Keratinocyte (primary cell): Measurements from ENCODE around the gene TSBP1.

Source experiments
- EZH2 ChIP-seq: IDR thresholded peaks from one replicate; pipeline ENCODE4 v1.6.1; 2012; ENCODE audit warnings: inconsistent platforms, mild to moderate bottlenecking, low read length, moderate library complexity
- TF ChIP-seq, protein P1 (sequence below), 3 experiments: IDR thresholded peaks in 1 of 3; conservative IDR thresholded peaks in 1 of 3; optimal IDR thresholded peaks in 1 of 3; 2 replicates in 2 of 3; 3 replicates in 1 of 3; pipeline versions ENCODE3 to v1.5.1; 2011; ENCODE audit warnings: low read length in 3 of 3, mild to moderate bottlenecking in 3 of 3, moderate library complexity in 2 of 3, control low read depth in 1 of 3, inconsistent platforms in 1 of 3; ENCODE audit not compliant: insufficient read depth in 2 of 3; ENCODE audit errors: extremely low read depth in 1 of 3

DNA sequence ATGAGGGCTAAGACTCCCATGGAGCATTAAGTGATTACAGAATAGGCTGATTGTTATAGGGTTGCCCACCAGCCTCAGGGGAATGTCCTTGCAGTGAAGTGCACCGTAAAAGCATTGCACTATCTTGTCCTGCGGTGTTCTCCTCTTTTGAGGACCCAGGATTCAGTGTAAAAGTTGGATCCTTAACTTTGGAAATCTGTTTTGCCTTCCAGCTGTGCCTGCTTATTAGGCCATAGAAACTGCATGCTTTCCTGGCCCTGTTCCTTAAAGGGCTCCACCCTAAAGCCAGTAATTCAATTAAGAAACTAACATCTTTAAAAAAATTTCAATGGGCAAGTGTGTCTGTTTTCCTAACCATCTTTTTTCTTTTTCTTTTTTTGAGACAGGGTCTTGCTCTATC, 122.4 kb downstream of the TSBP1 start:
- TF ChIP-seq, protein P1, sequence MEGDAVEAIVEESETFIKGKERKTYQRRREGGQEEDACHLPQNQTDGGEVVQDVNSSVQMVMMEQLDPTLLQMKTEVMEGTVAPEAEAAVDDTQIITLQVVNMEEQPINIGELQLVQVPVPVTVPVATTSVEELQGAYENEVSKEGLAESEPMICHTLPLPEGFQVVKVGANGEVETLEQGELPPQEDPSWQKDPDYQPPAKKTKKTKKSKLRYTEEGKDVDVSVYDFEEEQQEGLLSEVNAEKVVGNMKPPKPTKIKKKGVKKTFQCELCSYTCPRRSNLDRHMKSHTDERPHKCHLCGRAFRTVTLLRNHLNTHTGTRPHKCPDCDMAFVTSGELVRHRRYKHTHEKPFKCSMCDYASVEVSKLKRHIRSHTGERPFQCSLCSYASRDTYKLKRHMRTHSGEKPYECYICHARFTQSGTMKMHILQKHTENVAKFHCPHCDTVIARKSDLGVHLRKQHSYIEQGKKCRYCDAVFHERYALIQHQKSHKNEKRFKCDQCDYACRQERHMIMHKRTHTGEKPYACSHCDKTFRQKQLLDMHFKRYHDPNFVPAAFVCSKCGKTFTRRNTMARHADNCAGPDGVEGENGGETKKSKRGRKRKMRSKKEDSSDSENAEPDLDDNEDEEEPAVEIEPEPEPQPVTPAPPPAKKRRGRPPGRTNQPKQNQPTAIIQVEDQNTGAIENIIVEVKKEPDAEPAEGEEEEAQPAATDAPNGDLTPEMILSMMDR (optimal IDR thresholded peaks at IDR 0.05 in 1 of 3, IDR thresholded peaks at IDR 0.05 in 1 of 3, conservative IDR thresholded peaks at IDR 0.05 in 1 of 3; ENCODE audit: extremely low read depth in 1 of 3, insufficient read depth in 2 of 3, low read length in 3 of 3), result no peak
- no peak for TF ChIP-seq EZH2
